GM12873 (cell line): Measurements from ENCODE around the gene NUDT16.

Experiments
- CTCF ChIP-seq: IDR thresholded peaks from 2 replicates; pipeline ENCODE4 v1.5.1; 2012; ENCODE audit warnings: low read depth, mild to moderate bottlenecking, moderate library complexity, low read length, control low read depth; ENCODE audit not compliant: insufficient read depth; ENCODE audit errors: missing control alignments

Gene NUDT16

GRCh38 chr3:131402391-131403039 lies 20.9 kb downstream of the NUDT16 start:
- TF ChIP-seq CTCF, result no peak

GRCh38 chr3:131403216-131403895 lies 21.8 kb downstream of the NUDT16 start:
- TF ChIP-seq CTCF, result no peak

GRCh38 chr3:131405411-131405810 lies 23.8 kb downstream of the NUDT16 start:
- TF ChIP-seq CTCF, result no peak

- TF ChIP-seq CTCF, result no peak
These were observed 24.7 kb downstream of the NUDT16 start for GRCh38 chr3:131406274-131406673.

- TF ChIP-seq CTCF, result no peak
These were observed 36.2 kb downstream of the NUDT16 start for GRCh38 chr3:131417751-131418150.

- no peak for TF ChIP-seq CTCF
These were observed 39.7 kb downstream of the NUDT16 start for GRCh38 chr3:131421301-131421700.

GRCh38 chr3:131421957-131422498 lies 40.5 kb downstream of the NUDT16 start:
- no peak for TF ChIP-seq CTCF
